GM21619 (cell line): ENCODE measurements around the gene OR6B1.
"Not testable (repeated sequence)": the region's sequence is repeated elsewhere in the genome, so short reads cannot be mapped to it uniquely, and the experiment has no call there.

Source experiments
- ATAC-seq: cut with Tn5 transposase; IDR thresholded peaks from one replicate; pipeline ENCODE4 v1.9.1; 2021; ENCODE audit not compliant: unreplicated experiment

OR6B1 gene

GRCh38 chr7:144036302-144036885, 36.3 kb downstream of the OR6B1 start:
- ATAC-seq, result no peak

DNA sequence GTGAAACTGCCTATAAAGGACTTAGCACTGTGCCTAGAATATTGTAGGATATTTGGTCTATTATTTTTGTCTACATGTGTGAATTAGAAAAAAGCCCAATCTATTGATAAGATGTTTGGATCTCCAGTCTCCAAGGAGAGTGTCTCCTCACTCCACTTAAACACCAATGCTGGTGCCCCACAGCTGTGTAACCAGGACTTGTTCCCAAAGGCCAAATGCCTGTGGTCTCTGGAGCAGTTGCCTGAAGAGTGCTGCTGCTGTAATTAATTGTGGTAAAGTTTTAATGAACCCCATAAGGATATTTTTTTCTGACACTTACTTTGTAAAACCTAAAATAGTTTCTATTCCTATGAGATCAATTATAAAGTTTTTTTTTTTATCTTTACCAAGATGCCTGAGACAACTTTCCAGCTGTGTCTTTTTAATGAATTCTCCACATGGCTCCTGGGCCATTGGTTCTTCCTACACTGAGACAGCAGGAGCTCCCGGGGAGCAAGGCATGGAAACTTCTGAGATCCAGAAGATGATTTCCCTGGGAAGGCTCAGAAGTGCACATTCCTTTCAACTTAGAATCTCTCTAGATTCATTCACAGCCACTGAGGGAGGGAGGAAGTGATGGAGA, 37.4 kb downstream of the OR6B1 start:
- ATAC-seq, result no peak

GRCh38 chr7:144038887-144039286, 38.8 kb downstream of the OR6B1 start:
- no peak for ATAC-seq

DNA sequence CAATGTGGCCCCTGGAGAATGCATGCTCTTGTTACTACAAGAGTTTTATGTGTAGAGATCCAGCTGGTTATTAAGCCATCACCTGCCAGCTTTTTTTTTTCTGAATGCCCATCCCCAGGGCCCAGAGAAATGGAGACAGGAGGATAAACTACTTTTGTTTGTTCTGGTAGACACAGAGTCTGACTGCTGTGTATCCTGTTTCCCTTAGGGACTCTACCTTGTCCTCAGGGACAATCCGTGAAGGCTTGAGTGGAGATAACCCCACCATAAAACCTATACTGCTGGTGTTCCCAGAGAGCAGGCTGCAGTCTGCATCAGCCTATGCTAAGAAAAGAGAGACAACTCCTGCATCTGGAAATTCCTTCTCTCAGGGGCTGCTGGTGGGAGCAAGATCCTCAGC, 48.5 kb downstream of the OR6B1 start, which contains the start of gene OR2A5:
Gene OR2A5, plus strand, starts transcription at position 301 of the 400 bp plus-strand sequence. CDS start 1,454 bp downstream, outside the sequence.
- no peak for ATAC-seq

- ATAC-seq, result no peak
Observed at GRCh38 chr7:144049491-144049890, 49.4 kb downstream of the OR6B1 start.

- ATAC-seq, result no peak
Observed at GRCh38 chr7:144050093-144050492, 50.0 kb downstream of the OR6B1 start.

GRCh38 chr7:144050884-144051283, 50.8 kb downstream of the OR6B1 start:
- ATAC-seq, result not testable (repeated sequence)

- ATAC-seq, result no peak
Observed at GRCh38 chr7:144057954-144058353, 57.8 kb downstream of the OR6B1 start.
